ENCODE results near the gene NT5C1B.

The NT5C1B gene

GRCh38 chr2:18610090-18610489, 20.7 kb upstream of the NT5C1B start:
- H3K27ac ChIP-seq = peak overlapping the region in 1 of 2 donors; percentile 15
- no peak for DNase-seq
- H3K4me1 ChIP-seq = peaks cover 0 to 27% (median 11%) of the 10 kb centered on the region in 4 donors
- H3K9me3 ChIP-seq = no peaks in the 10 kb centered on the region
- no peaks in the 10 kb centered on the region for H3K27me3 ChIP-seq
- no peak for TF ChIP-seq CTCF (IDR thresholded peaks at IDR 0.05)
- H3K36me3 ChIP-seq = no peaks in the 10 kb centered on the region
- H3K4me3 ChIP-seq = no peak overlapping the region
- intact Hi-C loops (cut with DNase I; ENCODE audit: low total_unique reads) = no loop called here

- no peak overlapping the region for H3K27ac ChIP-seq
- TF ChIP-seq CTCF (IDR thresholded peaks at IDR 0.05) = no peak
- H3K9me3 ChIP-seq = no peaks in the 10 kb centered on the region
- H3K4me3 ChIP-seq = no peak overlapping the region
- intact Hi-C loops (cut with DNase I; ENCODE audit: low total_unique reads) = no loop called here
- no peaks in the 10 kb centered on the region for H3K36me3 ChIP-seq
- H3K4me1 ChIP-seq = peaks cover 0 to 24% (median 10%) of the 10 kb centered on the region in 4 donors
- H3K27me3 ChIP-seq = no peaks in the 10 kb centered on the region
- no peak for DNase-seq
Observed at GRCh38 chr2:18605115-18605514, 15.7 kb upstream of the NT5C1B start.

- Histone ChIP-seq H3K36me3 (no peaks in the 10 kb centered on the region), H3K9me3 (no peaks in the 10 kb centered on the region), H3K4me3 (no peak overlapping the region), H3K27ac (no peak overlapping the region), H3K4me1 (peaks cover 0 to 29% (median 11%) of the 10 kb centered on the region in 4 donors), H3K27me3 (no peaks in the 10 kb centered on the region)
- intact Hi-C loops (cut with DNase I; ENCODE audit: low total_unique reads) = no loop called here
- TF ChIP-seq CTCF (IDR thresholded peaks at IDR 0.05) = no peak
- no peak for DNase-seq
Observed at GRCh38 chr2:18604531-18604885, 15.1 kb upstream of the NT5C1B start.

GRCh38 chr2:18603854-18604530, 14.6 kb upstream of the NT5C1B start:
- no peak overlapping the region for H3K27ac ChIP-seq
- H3K9me3 ChIP-seq = no peaks in the 10 kb centered on the region
- no peak for TF ChIP-seq CTCF (IDR thresholded peaks at IDR 0.05)
- intact Hi-C loops (cut with DNase I; ENCODE audit: low total_unique reads) = no loop called here
- H3K4me3 ChIP-seq = no peak overlapping the region
- H3K4me1 ChIP-seq = peaks cover 0 to 35% (median 16%) of the 10 kb centered on the region in 4 donors
- no peak for DNase-seq
- H3K27me3 ChIP-seq = no peaks in the 10 kb centered on the region
- no peaks in the 10 kb centered on the region for H3K36me3 ChIP-seq

GRCh38 chr2:18602298-18602697, 12.9 kb upstream of the NT5C1B start:
- no peak for DNase-seq
- no peak overlapping the region for H3K4me3 ChIP-seq
- H3K4me1 ChIP-seq = peaks cover 0 to 40% (median 21%) of the 10 kb centered on the region in 4 donors
- no peak overlapping the region for H3K27ac ChIP-seq
- intact Hi-C loops (cut with DNase I; ENCODE audit: low total_unique reads) = no loop called here
- no peak for TF ChIP-seq CTCF (IDR thresholded peaks at IDR 0.05)
- no peaks in the 10 kb centered on the region for H3K27me3 ChIP-seq
- H3K36me3 ChIP-seq = no peaks in the 10 kb centered on the region
- no peaks in the 10 kb centered on the region for H3K9me3 ChIP-seq

- Histone ChIP-seq H3K9me3 (no peaks in the 10 kb centered on the region), H3K4me3 (no peak overlapping the region), H3K4me1 (peaks cover 0 to 36% (median 20%) of the 10 kb centered on the region in 4 donors), H3K27me3 (no peaks in the 10 kb centered on the region), H3K36me3 (no peaks in the 10 kb centered on the region), H3K27ac (peak overlapping the region in 1 of 2 donors; percentile 20)
- no peak for DNase-seq
- intact Hi-C loops (cut with DNase I; ENCODE audit: low total_unique reads) = no loop called here
- TF ChIP-seq CTCF (IDR thresholded peaks at IDR 0.05) = no peak
Observed at GRCh38 chr2:18600255-18600613, 10.9 kb upstream of the NT5C1B start.

Measured in tibial artery (tissue), 4 donors.